SU-DHL-6 (cell line): ENCODE results near the gene PGAP3.

Source experiments
- CTCF ChIP-seq: fragments of 200-600 bp; sonication (generic); IDR thresholded peaks from one replicate; pipeline ENCODE4 v1.5.1; 2017; ENCODE audit warnings: antibody characterized with exemption, mild to moderate bottlenecking, low read length, moderate library complexity; ENCODE audit not compliant: insufficient read depth, poor library complexity, severe bottlenecking
- EZH2phosphoT487 ChIP-seq: fragments of 200-600 bp; sonication (generic), shearing (Covaris generic); conservative IDR thresholded peaks from 2 replicates; pipeline ENCODE4 v1.6.1; 2018; ENCODE audit warnings: mild to moderate bottlenecking, antibody characterized with exemption, low read length, moderate library complexity, mixed read lengths

GRCh38 chr17:39624313-39624712, 63.5 kb downstream of the PGAP3 start:
- TF ChIP-seq CTCF (no peak), EZH2phosphoT487 (no peak)
